Fibroblast of skin of right quadriceps (primary cell): Measurements from ENCODE around the gene ZNF652.

Experiments
- DNase-seq: peaks from one replicate; pipeline ENCODE4 v3.0.0-alpha.2; 2013

ZNF652 gene

DNA sequence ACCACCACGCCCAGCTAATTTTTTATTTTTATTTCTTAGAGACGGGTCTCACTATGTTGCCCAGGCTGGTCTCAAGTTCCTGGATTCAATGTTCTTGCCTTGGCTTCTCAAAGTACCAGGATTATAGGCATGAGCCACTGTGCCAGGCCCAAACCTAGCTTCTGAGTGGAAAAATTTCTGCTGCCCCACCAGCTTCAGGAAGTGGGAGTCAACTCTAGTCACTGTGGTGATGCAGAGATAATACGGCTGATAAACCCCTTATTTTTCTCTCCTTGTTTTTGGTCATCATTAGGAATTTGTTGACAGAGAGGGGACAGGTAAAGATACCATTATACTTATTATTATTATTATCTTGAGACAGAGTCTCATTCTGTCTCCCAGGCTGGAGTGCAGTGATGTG, 103.7 kb downstream of the ZNF652 start:
- DNase-seq: no peak

DNA sequence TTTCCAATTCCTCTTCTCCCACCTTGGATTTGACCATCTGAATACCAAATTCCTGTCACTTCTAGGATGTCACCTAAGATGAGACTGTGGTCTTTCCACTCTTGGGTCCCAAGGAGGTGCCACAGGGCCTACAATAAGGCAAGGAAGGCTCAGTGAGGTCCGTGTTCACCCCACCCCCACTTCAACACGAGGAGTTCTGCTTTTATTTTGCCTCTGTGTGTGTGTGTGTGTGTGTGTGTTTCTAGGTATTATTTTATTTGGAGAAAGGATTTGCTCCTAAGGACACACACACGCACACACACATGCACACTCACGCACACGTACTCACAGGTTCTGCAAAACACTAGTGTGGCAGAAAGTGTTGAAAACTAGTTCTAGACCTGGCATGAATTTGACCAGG, 106.9 kb downstream of the ZNF652 start:
- no peak for DNase-seq

DNA sequence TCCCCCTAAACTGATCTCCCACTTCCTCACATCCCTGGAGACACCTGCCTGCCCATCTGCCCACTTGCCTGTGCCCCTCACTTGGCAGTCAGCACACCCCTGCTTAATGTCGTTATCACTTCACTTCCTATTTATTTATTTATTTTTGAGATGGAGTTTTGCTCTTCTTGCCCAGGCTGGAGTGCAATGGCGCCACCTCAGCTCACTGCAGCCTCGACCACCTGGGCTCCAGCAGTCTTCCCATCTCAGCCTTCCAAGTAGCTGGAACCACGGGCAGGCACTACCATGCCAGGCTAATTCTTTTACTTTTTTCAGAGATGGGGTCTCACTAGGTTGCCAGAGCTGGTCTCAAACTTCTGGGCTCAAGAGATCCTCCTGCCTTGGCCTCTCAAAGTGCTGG, 108.0 kb downstream of the ZNF652 start:
- DNase-seq: no peak

GRCh38 chr17:49252148-49252695, 109.8 kb downstream of the ZNF652 start:
- DNase-seq: no peak

- DNase-seq: no peak
Measured at GRCh38 chr17:49249890-49250522, 112.0 kb downstream of the ZNF652 start.

GRCh38 chr17:49249292-49249794, 112.7 kb downstream of the ZNF652 start:
- DNase-seq: no peak

- no peak for DNase-seq
Measured at GRCh38 chr17:49247944-49248343, 114.1 kb downstream of the ZNF652 start.

- DNase-seq: no peak
Measured at GRCh38 chr17:49244839-49245238, 117.2 kb downstream of the ZNF652 start.
